ENCODE results near the gene MPP3. TPM values are rescaled to one million over a fixed set of nuclear protein-coding genes. Genes with fewer than 3 reads are reported as not detected.
"Not testable (repeated sequence)": the region's sequence is repeated elsewhere in the genome, so short reads cannot be mapped to it uniquely, and the experiment has no call there.

MPP3 gene
- total RNA-seq, 1 experiment from 2014 or later, result 24.5 TPM

DNA sequence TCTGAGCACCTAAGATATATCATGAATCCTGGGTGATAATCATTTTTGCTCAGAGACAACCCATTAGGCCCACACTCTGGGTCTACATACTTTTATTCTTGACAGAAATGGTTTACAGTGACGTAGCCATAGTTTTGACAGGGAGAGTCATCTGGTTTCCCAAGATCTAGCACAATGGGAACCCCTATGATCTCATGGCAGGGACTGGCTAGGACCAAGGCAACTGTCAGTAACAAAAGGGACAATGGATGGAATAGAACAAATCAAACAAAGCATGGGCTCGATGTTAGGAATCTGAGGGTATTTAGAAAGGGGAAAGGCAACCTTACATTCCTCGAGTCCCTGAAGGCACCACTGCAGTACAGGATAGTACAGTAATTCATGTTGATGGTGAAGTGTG lies 32.2 kb downstream of the MPP3 start:
- ChIA-PET POLR2A (no interaction called here), CTCF (no interaction called here)
- peaks cover 7% of the 10 kb centered on the region for H3K36me3 Mint-ChIP-seq (ENCODE audit: insufficient read depth, unreplicated experiment)
- no peak overlapping the region for H3K27ac Mint-ChIP-seq (ENCODE audit: low read depth, unreplicated experiment)
- H3K4me1 Mint-ChIP-seq (ENCODE audit: insufficient read depth, unreplicated experiment), result no peaks in the 10 kb centered on the region
- peaks cover 19% of the 10 kb centered on the region for H3K27me3 Mint-ChIP-seq (ENCODE audit: insufficient read depth, unreplicated experiment)
- TF ChIP-seq, protein P1, sequence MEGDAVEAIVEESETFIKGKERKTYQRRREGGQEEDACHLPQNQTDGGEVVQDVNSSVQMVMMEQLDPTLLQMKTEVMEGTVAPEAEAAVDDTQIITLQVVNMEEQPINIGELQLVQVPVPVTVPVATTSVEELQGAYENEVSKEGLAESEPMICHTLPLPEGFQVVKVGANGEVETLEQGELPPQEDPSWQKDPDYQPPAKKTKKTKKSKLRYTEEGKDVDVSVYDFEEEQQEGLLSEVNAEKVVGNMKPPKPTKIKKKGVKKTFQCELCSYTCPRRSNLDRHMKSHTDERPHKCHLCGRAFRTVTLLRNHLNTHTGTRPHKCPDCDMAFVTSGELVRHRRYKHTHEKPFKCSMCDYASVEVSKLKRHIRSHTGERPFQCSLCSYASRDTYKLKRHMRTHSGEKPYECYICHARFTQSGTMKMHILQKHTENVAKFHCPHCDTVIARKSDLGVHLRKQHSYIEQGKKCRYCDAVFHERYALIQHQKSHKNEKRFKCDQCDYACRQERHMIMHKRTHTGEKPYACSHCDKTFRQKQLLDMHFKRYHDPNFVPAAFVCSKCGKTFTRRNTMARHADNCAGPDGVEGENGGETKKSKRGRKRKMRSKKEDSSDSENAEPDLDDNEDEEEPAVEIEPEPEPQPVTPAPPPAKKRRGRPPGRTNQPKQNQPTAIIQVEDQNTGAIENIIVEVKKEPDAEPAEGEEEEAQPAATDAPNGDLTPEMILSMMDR (IDR thresholded peaks at IDR 0.05; ENCODE audit: unreplicated experiment), result no peak
- DNase-seq (ENCODE audit: unreplicated experiment), result no peak
- intact Hi-C loops (cut with micrococcal nuclease), result no loop called here
- no peak overlapping the region for H3K4me3 Mint-ChIP-seq (ENCODE audit: unreplicated experiment)
- no TSS peak for BruUV-seq (replicated peaks)
- peaks cover 8% of the 10 kb centered on the region for H3K9me3 Mint-ChIP-seq (ENCODE audit: unreplicated experiment)

GRCh38 chr17:43799047-43799446 lies 33.9 kb downstream of the MPP3 start:
- Mint-ChIP-seq H3K27ac (ENCODE audit: low read depth, unreplicated experiment) (no peak overlapping the region), H3K4me3 (ENCODE audit: unreplicated experiment) (no peak overlapping the region), H3K36me3 (ENCODE audit: insufficient read depth, unreplicated experiment) (peaks cover 7% of the 10 kb centered on the region), H3K27me3 (ENCODE audit: insufficient read depth, unreplicated experiment) (peaks cover 30% of the 10 kb centered on the region), H3K9me3 (ENCODE audit: unreplicated experiment) (peaks cover 8% of the 10 kb centered on the region), H3K4me1 (ENCODE audit: insufficient read depth, unreplicated experiment) (no peaks in the 10 kb centered on the region)
- no peak for DNase-seq (ENCODE audit: unreplicated experiment)
- TF ChIP-seq, protein P1 (IDR thresholded peaks at IDR 0.05; ENCODE audit: unreplicated experiment), result no peak
- ChIA-PET POLR2A (interaction anchor here (0.7 kb wide), 1 partner anchor 39 kb away, joined by 3 read pairs; no protein-coding TSS in a partner anchor), CTCF (interaction anchor here (0.6 to 1.0 kb wide), 3 partner anchors 104 to 1948 kb away, joined by 3 to 5 read pairs (median 3); no protein-coding TSS in a partner anchor)
- BruUV-seq (replicated peaks), result no TSS peak
- intact Hi-C loops (cut with micrococcal nuclease), result no loop called here

- H3K9me3 Mint-ChIP-seq (ENCODE audit: unreplicated experiment); H3K4me3 Mint-ChIP-seq (ENCODE audit: unreplicated experiment); intact Hi-C loops (cut with micrococcal nuclease); H3K36me3 Mint-ChIP-seq (ENCODE audit: insufficient read depth, unreplicated experiment); H3K4me1 Mint-ChIP-seq (ENCODE audit: insufficient read depth, unreplicated experiment); POLR2A ChIA-PET; BruUV-seq (replicated peaks); DNase-seq (ENCODE audit: unreplicated experiment); CTCF ChIA-PET; H3K27ac Mint-ChIP-seq (ENCODE audit: low read depth, unreplicated experiment): not testable (repeated sequence)
- H3K27me3 Mint-ChIP-seq (ENCODE audit: insufficient read depth, unreplicated experiment), result peaks cover 30% of the 10 kb centered on the region
Observed at GRCh38 chr17:43798024-43798423, 34.9 kb downstream of the MPP3 start.

- intact Hi-C loops (cut with micrococcal nuclease); H3K36me3 Mint-ChIP-seq (ENCODE audit: insufficient read depth, unreplicated experiment); H3K27ac Mint-ChIP-seq (ENCODE audit: low read depth, unreplicated experiment); H3K4me3 Mint-ChIP-seq (ENCODE audit: unreplicated experiment); CTCF ChIA-PET; DNase-seq (ENCODE audit: unreplicated experiment); H3K9me3 Mint-ChIP-seq (ENCODE audit: unreplicated experiment); BruUV-seq (replicated peaks); H3K4me1 Mint-ChIP-seq (ENCODE audit: insufficient read depth, unreplicated experiment): not testable (repeated sequence)
- POLR2A ChIA-PET, result interaction anchor here (0.7 kb wide), 1 partner anchor 20 kb away, joined by 3 read pairs; no protein-coding TSS in a partner anchor
- H3K27me3 Mint-ChIP-seq (ENCODE audit: insufficient read depth, unreplicated experiment), result peaks cover 30% of the 10 kb centered on the region
Observed at GRCh38 chr17:43792668-43793067, 40.3 kb downstream of the MPP3 start.

GRCh38 chr17:43791589-43791988 lies 41.4 kb downstream of the MPP3 start:
- no peak overlapping the region for H3K27ac Mint-ChIP-seq (ENCODE audit: low read depth, unreplicated experiment)
- no peaks in the 10 kb centered on the region for H3K36me3 Mint-ChIP-seq (ENCODE audit: insufficient read depth, unreplicated experiment)
- BruUV-seq (replicated peaks), result no TSS peak
- peak overlapping the region; percentile 33 for H3K4me3 Mint-ChIP-seq (ENCODE audit: unreplicated experiment)
- DNase-seq (ENCODE audit: unreplicated experiment), result peak; percentile 77
- intact Hi-C loops (cut with micrococcal nuclease), result loop anchor here (2.0 kb wide), 1 partner anchor 55 kb away; the partner anchor contains the start of gene CD300LG
- ChIA-PET CTCF (interaction anchor here (0.6 kb wide), 1 partner anchor 70 kb away, joined by 3 read pairs; no protein-coding TSS in a partner anchor), POLR2A (no interaction called here)
- TF ChIP-seq, protein P1 (IDR thresholded peaks at IDR 0.05; ENCODE audit: unreplicated experiment), result no peak
- H3K4me1 Mint-ChIP-seq (ENCODE audit: insufficient read depth, unreplicated experiment), result peaks cover 5% of the 10 kb centered on the region
- peaks cover 20% of the 10 kb centered on the region for H3K27me3 Mint-ChIP-seq (ENCODE audit: insufficient read depth, unreplicated experiment)
- no peaks in the 10 kb centered on the region for H3K9me3 Mint-ChIP-seq (ENCODE audit: unreplicated experiment)

Measured in MCF 10A (cell line).